CD4-positive, alpha-beta T cell treated with Interleukin-4 for 4 hours (primary cell): ENCODE results near the gene ZNF497.
"Not testable (repeated sequence)": the region's sequence is repeated elsewhere in the genome, so short reads cannot be mapped to it uniquely, and the experiment has no call there.

Experiments
- DNase-seq: peaks from one replicate; pipeline ENCODE4 v3.0.0-alpha.2; 2020

ZNF497 gene

DNA sequence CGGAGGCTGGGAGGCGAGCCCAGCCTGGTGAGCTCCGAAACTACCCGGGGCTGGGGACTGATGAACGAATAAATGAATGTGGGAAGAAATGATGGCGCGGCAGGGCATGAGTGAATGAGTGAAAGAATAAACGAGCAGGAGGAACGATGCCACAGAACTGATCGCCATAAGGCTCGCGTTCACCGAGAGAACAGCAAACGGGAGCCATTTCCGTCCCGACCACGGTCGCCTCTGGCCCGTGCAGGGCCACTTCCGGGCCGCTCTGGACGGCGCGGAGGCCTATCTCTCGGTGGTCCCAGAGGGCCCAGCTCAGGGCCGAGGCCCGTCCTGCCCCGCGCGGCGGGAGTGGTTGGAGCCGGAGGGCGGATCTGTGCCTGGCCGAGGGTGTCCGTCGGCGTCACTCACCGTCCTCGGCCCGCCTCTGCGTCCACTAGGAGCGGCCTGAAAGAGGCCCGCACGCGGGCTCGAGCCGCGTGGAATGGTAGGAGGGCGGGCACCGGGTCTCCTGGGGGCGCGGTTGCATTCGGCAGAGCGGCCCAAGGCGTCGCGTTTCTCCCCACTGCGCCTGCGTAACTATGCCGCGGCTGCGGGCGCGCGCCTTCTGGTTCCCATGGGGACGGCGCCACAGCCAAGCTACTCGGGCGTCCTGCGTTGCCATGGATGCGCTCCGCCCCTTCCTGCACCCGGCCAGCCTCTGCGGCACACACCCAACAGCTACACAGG lies at the start of gene ZNF497:
ZNF497 (minus strand) TSS at position 480 of the 723 bp plus-strand sequence. CDS start 5,116 bp downstream, outside the sequence.
- DNase-seq = peak; percentile 97

DNA sequence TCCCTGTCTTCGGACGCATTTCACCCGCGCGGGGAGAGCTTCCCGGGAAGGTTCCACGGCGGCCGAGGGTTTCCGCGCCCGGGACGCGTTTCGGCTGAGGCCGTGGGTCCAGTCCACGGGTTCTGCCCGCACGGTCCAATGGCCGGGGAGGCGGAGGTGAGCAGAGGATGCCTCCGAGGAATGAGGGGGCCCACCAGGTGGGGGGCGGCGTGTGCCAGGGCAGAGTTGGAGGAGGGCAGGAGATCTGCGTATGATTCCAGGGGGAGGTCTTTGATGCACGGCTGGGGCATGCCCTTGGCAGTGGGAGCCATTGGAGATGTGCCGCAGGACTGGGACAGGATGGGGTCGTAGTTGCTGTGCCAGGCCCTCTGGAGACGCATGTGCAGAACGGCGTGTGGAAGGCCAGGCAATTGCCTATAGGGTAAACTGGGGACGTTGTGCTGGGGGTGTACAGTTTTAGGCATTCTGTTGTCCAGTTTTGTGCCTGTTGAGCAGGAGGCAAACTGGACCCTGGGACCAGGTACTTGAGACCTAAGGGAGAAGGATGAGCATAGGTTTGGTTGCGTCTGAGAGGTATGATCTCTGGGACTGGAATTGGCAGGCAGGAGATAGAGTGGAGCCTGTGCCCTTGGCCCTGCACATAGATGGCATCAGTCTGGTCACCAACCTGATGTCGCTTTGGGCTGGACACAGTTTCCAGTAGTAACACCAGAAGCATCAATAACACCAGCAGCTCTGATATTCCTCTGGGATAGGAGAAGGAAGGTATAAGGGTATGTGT lies 46.6 kb upstream of the ZNF497 start:
- DNase-seq = no peak

DNA sequence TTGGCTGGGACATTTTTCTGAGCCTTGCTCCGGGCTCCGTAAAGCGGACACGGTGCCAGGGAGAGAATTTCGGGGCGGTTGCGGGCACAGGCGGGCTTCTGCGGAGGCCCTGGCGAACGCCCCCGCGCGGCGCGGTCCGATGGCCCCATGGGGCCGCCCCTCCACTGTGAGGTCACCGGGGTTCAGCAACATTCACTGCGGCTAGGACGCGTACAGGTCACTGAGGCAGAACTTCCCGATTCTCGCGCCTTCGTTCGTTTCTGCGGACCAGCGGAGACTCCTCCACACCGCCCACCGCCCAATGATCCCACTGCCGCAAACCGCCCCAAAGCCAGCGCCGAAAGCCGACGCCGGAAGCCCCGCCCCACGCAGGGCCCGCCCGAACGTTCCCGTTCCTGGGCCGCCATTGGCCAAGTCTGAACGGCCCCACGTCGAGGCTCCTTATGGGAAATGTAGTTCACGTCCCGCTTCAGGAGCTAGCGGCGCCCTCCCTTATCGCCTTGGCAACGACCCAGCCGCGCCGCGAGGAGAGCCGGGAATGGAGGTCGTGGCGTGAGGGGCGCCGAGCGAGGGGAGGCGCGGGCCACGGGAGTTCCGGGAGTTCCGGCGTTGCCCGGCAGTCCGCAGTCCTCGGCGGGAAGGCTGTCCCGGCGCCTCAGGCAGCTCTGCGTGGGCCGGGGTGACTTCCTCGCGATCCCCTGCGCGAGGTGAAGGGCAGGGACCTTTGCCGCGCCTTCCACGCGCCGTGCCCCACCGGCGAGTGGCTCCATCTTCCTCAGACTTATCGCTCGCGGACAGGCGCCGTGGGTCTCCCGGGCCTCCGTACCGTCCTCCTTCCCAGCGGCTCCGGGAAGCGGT lies 45.8 kb upstream of the ZNF497 start, which contains the start of gene ZNF584:
ZNF584 (plus strand) TSS at position 498 of the 858 bp plus-strand sequence. CDS start 499 bp downstream, outside the sequence.
- peak; percentile 94 for DNase-seq

DNA sequence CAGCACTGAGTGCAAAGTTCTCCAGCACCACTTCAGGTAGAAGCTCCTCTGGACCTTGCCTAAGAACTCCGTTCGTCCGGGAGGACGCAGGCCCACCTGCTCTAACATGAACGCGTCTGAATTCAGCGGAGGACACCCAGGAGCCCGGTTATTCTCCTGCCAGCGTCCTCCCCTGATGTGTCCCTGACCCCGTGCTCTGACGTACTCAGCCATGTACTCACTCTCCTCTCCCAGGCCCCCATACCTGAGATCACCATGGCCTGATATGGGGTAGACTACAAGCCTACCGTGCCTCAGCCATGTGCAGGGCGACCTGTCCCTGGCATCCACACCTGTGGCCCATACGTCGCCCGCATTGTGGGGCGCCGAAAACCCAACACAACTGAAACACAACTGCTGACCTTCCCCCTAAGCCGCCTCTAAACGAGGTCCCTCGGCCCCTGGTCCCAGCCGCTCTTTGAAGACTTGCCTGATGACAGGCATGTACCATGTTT lies 45.2 kb upstream of the ZNF497 start:
- DNase-seq = no peak

DNA sequence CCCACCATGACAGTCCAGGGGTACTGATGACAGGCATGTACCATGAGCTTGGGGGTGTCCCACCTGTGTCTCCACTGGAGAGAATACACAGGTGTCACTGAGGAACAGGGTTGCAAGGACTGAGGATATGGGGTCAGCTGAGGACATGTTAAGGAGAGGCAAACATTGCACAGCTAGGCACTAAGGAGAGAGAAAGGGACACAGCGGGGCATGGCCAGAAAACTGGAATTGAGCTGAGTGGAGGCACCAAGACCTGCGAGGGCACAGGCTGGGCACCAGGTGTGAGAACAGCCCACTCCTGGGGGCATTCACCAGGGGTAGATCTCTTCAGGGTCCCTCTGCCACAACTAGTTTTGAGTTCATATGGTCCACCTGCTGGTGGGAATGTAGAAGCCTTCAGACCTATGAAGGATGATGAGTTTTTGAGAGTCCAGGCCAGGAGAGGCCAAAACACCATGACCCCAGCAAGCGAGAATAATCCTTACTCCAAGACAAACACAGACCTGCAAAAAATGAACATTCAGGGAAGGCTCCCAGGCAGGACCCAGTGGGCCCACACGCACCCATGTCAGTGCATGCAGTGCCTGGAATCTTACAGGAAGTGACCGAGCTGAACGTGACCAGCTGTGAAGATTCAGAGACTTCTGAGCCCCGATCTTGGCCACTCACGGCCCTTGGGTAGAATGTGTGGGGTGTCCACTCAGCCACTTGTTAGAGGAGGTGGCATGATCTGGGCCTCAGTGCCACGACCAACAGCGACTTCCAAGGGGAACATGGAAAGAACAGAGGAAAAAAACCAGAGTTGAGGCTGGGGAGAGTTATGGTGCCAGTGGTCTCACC lies 44.5 kb upstream of the ZNF497 start:
- no peak for DNase-seq

DNA sequence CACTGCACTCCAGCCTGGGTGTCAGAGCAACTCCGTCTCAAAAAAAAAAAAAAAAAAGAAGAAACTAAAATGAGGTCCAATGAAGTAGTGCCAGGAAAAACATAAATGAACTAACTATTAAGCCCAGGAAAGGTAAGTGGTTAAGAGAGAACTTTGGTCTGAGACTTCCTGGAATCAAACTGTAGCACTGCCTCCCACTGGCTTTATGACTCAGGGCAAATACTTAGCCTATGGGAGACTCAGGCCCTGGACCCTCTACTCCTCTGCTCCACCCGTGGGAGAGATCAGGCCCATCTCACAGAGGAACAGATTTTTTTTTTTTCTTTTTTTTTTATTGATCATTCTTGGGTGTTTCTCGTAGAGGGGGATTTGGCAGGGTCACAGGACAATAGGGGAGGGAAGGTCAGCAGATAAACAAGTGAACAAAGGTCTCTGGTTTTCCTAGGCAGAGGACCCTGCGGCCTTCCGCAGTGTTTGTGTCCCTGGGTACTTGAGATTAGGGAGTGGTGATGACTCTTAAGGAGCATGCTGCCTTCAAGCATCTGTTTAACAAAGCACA lies 41.4 kb upstream of the ZNF497 start:
- not testable (repeated sequence) for DNase-seq

DNA sequence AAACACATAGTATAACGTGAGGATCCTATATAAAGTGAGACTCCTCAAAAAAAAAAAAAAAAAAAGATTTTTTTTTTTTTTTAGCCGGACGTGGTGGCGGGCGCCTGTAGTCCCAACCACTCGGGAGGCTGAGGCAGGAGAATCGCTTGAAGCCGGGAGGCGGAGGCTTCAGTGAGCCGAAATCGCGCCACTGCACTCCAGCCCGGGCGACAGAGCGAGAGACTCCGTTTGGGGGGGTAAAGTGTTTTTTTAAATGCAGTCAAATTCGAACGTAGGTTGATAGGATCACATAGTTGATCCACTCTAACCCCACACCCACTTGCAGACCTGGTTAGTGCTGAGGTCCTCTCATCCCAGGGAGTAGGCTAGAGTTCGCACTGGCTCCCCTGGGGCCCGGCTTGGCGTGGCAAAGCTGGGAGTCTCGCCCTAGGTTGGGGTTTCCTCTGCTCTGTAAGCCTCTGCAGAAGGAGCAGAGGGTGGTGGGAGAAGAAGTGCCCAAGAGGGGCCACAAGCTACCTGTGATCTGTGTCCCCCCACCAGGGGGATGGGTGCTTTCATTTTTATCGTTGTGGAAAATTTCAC lies 39.4 kb upstream of the ZNF497 start:
- no peak for DNase-seq

DNA sequence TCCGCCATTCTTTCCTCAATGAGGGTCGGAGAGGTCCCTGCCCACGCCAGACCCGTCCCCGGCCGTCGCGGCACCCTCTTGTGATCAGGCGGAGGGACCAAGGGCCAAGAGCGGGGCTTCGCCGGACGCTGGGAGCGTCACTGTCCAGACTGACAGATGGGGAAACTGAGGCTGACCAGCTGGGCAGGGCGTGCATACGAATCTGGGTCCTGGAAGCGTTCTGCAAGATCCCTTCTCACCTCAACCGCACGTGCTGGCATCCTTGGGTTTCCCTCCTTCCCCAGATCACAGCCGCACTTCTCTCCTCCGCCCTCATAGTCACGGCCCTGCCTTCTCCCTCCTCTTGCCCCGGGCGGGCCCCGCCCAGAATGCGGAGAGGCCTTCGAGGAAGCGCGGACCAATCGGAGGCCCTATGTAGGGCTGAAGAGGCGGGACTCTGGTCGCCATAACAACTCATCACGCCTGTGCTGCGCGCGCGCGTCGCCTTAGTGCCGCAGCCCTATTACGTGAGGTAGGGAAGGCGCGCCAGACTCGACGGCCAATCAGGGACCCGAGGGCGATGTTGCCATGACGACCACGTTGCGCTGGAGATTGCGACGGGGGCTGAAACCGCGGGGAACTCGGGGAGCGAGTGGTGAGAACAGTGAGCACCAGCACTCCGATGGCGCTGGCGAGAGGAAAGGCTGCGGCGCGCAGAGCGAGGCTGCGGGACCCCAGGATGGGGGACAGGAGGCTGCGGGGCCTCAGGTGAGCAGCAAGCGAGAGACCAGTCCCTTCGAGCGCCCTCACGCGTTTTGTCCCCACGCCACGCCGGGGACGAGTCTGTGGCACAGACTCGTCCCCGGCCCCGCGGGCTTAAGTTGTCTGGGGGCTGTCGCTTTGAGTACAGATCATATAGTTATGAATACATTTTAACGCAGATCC lies 38.6 kb upstream of the ZNF497 start:
- peak; percentile 99 for DNase-seq

DNA sequence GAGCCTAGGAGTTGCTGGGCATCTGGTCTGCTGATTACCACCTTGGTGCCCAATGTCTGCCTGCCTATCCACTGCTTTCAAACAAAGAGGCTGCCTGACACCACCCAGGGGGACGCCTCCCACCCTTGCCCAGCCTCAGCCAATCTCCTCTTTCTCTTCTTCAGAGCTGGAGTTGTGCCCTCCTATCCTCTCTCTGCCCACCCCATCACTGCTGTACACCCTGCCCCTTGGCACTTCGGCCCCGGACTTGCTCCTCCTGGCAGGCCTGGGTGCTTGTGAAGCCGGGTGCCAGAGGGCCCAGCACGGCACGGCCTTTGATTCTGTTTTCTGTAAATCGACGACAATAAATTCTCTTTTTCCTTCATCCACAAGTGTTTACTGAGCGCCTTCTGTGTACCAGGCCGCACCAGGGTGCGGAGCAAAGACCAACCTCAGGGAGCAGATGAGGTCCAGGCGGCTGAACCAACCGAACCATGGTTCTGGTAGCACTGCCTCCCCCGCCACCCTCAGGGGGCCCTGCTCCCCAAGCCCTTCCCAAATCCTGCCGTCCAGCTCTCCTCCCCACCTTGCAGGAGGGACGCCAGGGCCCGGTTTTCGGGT lies 37.9 kb upstream of the ZNF497 start:
- no peak for DNase-seq

DNA sequence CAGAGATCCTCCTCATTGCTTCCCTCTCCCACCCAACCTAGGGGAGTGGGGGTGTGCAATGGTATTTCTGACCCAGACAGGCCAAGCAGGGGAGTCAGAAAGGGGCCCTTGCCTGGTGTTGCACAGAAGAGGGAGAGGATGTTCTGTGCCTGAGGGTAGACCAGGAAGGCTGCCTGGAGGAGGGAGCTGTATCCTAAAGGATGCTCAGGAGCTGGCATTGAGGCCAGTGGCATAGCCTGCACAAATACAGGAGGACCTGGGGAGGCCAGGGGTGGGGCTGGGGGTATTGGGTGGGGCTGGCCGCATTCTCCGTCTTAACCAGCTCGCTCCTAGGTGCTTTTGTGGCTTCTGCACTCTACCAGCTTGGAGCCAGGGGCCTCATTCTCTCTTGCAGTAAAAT lies 37.4 kb upstream of the ZNF497 start:
- no peak for DNase-seq

DNA sequence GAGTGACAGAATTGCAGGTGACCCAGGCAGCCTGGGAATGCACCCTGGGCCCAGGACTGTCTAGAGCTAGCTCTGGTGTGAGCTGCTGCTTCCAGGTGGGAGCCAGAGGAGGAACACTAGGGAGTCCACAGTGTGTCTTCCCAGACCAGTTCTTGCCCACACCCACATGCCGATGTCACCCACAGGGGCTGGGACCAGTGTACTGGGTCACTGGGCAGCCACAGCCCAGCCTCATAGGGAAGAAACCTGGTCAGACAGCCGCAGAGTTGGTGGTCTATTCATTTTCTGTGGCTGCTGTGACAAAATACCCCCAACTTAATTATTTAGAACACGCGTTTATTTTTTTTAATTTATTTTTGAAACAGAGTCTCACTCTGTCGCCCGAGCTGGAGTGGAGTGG lies 36.0 kb upstream of the ZNF497 start:
- DNase-seq = no peak

DNA sequence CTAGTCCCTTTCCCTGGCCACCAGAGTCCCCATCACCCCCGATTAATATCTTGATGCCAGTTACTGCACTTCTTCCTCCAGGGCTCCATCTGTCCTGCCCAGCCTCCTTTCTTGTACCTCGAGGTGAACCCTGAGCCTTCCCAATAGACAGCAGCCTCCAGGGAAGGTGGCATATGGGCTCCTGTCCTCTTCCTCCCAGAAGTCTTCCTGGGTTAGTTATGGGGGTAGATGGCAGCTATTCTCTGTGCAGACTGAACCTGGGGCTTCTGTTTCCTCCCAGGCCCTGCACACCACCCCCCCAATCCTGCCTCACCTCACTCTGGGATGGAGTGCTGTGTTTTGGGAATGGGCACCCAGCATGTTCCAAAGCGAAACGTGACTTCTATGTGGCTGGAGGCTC lies 35.5 kb upstream of the ZNF497 start:
- DNase-seq = no peak

DNA sequence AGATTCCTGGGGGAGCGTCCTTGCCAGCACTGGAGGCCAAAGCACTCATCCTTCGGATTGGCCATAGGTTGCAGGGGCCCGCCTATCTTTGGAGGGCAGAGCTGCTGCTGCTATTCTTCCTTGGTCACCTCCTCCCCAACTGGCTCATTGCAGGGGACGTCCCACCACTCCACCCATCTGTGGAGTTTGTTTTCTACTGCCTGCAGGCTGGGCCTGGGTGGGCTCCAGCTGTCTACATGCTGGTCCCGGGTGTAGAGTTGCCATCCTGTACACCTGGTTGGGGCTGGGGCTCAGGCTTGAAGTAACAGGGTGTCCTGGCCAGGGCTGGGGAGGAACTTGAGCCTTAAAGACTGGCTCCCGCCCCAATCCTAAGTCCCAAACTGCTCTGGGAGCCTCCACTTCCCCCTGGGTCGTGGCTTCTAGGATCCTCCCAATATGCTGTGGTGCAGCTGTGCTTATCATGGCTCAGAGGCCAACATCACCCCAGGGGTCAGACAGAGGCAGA lies 35.0 kb upstream of the ZNF497 start:
- DNase-seq = no peak

DNA sequence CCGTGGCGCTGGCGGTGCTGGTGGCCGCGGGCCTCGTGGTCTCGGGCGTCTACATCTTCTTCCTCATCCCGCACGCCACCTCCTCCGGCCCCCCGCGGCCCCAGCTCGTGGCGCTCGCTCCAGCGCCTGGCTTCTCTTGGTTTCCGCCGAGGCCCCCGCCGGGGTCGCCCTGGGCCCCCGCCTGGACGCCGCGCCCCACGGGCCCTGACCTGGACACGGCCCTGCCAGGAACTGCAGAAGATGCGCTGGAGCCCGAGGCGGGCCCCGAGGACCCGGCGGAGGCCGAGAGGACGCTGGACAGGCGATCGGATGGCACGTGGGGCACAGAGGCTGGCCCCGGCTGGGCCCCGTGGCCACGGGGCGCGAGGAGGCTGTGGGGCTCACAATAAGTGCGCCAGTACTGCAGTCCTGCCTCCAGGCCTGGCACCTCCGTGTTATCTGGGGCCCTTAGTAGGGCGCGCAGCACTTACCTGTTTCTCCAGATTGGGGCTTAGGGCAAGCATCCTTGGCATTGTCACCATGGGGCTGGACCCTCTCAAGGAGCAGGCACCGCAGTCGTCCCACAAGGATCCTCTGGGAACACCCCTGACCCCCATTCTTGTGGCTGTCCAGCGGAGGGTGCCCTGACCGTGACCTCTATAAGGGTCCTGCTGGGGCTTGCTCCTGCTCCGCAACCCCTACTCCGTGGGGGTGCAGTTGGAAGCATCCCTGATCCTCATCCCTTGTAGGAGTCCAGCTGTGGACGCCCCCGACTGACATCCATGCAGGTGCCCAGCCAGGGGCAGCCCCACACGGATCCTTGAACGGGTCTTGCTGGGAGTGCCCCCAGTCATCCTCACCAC lies 34.4 kb upstream of the ZNF497 start:
- DNase-seq = no peak

DNA sequence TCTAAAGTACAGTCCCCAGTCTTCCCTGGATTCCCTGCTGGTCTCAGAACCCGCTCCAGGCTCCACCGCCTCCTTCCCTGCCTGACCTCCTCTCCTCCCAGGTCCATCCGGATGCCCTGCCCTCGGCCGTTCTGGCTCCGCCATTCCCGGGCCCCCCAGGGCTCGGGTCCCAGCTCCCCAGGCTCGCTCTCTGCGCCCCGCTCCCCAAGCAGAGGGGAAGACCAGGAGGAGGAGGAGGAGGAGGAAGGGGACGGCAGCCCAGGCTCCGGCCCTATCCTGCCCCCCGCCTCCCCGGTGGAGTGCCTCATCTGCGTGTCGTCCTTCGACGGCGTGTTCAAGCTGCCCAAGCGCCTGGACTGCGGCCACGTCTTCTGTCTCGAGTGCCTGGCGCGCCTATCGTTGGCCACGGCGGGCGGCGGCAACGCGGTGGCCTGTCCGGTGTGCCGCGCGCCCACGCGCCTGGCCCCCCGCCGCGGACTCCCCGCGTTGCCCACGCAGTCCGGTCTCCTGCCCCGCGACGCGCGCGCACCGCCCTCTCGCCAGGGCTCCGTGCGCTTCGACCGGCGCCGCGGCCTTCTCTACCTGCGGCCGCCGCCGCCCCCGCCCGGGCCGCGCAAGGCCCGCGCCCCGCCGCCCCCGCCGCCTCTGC lies 33.6 kb upstream of the ZNF497 start:
- DNase-seq = no peak

DNA sequence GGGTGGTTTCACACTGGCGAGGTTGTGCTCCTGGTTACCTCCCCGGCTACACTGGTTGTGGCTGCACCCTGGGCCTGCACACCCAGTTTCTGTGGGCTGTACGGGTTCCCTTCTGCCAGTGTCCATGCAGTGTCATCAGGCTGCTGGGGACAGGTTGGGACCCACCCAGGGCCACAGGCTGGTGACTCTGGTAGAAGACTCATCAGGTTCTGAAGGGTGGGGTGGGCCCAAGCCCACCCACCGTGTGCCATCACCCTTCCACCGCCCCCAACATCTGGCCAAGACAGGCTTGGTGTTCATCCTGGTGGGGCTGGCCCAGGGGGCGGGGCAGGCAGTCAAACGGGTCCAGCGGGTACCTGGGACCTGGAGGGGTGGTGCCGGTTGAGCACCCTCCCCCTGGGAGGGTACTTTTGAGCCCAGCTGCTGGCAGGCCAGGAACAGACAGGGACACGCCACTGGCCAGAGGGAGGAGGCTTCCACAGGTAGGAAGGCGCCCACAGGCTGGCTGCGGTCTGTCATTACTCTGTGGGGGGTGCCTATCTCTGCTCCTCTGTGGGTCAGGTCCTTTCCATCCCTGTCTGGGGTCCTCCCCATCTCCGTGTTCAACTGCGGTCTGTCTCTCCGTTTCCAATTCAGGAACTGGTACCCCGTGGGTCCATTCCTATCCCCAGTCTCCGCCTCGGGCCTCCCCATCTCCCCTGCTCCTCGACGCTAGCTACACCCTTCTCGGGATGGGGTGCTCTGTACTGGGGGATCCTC lies 32.8 kb upstream of the ZNF497 start, which contains the start of gene RNF225:
RNF225 (plus strand) TSS at position 437 of the 759 bp plus-strand sequence. CDS start 434 bp downstream, outside the sequence.
- DNase-seq = no peak

DNA sequence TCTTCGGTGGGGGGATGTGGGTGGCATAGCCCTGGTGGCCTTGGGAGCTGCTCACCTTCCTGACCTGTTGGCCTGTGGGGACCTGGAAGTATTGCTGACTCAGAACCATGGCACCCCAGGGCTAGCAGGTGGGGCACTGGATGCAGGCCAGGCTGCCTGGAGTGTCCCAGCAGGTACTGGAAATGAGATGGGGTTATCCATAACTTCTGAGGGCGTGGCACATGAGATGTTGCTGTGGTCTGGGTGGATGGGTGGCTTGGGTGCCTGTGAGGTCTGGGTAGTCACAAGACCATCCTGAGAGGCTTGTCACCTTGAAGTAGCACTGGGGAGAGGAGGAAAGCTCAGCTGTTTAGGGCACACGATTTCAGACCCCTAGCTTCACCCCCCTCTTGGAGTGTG lies 32.3 kb upstream of the ZNF497 start:
- DNase-seq = no peak
